Cortex of kidney (tissue), 1 donor: ENCODE results near the gene CELSR2.

Source experiments
- DNase-seq: peaks from one replicate; lab custom pipeline; 2025; lab: John Stamatoyannopoulos, UW

CELSR2 gene

DNA sequence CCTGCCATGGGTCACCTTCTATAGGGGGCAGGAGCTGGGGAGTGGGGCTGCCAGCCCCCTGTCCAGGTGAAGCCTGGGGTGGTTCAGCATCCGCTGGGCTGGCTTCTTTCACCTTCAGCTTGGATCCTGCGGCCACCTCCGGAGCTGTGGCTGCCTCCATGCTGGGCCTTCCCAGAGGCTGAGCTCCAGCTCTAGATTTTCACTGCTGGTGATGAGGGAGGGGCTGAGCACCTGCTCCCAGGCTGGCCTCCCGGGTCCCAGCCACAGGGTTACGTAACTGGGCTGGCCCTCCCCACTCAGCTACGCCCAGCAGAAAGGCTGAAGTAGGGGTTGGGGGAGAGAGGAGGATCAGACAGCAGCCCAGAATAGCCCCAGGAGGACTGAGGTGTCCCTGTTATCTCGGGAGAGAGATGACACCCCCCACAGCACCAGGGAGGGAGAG, 57.5 kb downstream of the CELSR2 start, which contains the start of gene MYBPHL:
Gene MYBPHL, minus strand, starts transcription at position 180 of the 442 bp plus-strand sequence. Its CDS starts 20 bp downstream, at position 160.
- DNase-seq, result no peak

- no peak for DNase-seq
These were observed 58.1 kb downstream of the CELSR2 start for GRCh38 chr1:109307274-109308021.

DNA sequence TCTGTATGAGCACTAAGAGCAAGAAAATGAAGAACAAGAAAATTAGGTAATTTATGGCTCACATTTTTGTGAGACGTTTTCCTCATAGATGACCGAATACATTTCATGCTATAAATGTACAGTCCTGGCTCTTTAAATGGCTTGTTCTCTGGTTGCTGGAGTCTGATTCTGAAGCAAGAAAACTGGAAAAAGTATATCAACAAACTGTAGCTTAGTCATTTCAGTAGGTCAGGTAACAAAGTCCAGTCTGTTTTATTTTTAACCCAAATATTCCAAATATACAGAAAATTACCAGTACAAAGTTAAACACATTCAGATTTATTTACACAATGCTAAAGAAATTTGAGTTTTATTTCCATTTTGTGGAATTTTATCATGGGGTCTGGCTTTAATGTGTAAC, 60.0 kb downstream of the CELSR2 start:
- no peak for DNase-seq

GRCh38 chr1:109312246-109312645, 62.9 kb downstream of the CELSR2 start:
- no peak for DNase-seq

DNA sequence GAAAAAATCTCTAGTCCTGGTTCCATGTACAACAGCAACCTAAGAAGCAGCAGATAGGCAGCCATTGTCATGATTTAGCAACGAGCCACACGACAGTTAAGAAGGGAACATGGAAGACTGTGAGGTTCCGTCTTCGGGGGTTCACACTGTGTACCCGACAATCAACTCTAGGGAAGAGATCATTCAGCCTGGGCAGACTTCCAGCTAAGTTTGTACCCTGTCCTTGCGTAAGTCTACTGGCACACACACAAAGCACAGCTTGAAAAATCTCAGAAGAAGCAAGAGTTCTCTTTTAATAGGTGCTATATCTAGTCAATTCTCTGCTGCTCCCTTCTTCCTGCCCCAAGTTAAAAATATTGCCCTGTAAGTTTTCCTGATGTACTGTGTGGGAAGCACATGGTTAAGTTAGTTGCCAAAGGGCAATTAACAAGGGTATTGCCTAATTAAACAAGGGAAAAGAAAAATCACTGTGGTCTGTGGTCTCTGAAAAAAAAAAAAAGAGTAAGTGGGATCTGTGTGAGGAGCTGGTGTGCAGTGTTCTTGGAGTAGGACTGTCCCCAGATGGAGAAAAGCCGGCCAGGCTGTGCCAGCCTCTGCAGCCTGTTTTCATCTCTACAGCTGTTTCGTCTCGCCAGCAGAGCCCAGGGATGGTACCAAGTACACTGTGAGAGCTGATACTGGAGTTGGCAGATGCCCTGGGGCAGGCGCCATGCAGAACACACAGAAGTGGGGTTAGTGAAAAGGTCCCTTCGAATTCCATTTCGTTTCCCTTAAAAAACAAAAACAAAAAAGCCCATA, 63.8 kb downstream of the CELSR2 start:
- DNase-seq, result no peak

GRCh38 chr1:109314795-109315194, 65.5 kb downstream of the CELSR2 start:
- DNase-seq, result no peak

- DNase-seq, result no peak
These were observed 65.9 kb downstream of the CELSR2 start for GRCh38 chr1:109315288-109315687.

GRCh38 chr1:109316506-109316905, 67.2 kb downstream of the CELSR2 start:
- DNase-seq, result no peak

GRCh38 chr1:109319114-109319513, 69.8 kb downstream of the CELSR2 start:
- DNase-seq, result no peak

DNA sequence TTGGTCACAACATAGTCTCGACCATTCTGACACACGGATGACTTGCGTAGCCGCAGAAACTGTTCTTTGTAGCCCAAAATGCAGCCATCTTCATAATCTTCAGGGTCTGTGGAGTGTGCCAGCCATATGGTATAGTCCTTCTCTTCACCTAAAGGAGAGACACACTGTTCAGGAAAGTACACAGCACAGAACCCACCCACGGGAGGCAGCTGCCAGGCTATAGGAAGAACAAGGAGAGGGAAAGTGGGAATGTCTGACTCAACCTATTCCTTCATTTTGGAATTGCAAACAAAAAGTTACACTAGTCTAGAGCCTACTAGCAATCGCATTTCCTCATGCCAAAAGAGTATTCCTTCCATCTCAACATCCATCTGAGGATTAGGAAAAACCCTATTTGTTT, 73.6 kb downstream of the CELSR2 start:
- DNase-seq, result no peak
